ENCODE results near the gene SLC7A5. TPM values are rescaled to one million over a fixed set of nuclear protein-coding genes. Genes with fewer than 3 reads are reported as not detected.
A peak's percentile ranks its signal among the peaks of the same experiment; 100 is the strongest.

Gene SLC7A5
- total RNA-seq, 2 experiments from 2014 or later: 140 to 283 TPM

GRCh38 chr16:87834668-87835473, 34.4 kb downstream of the SLC7A5 start:
- no peak overlapping the region for H2AFZ ChIP-seq (ENCODE audit: low read length)
- no peaks in the 10 kb centered on the region for H3K79me2 ChIP-seq (ENCODE audit: insufficient read depth, low read depth, low read length)
- POLR2A ChIA-PET: no interaction called here
- peaks cover 100% of the 10 kb centered on the region for H3K36me3 ChIP-seq (ENCODE audit: insufficient read depth, low read length)
- TF ChIP-seq CTCF (conservative IDR thresholded peaks at IDR 0.05; ENCODE audit: low read length) (no peak), EZH2phosphoT487 (IDR thresholded peaks at IDR 0.05; ENCODE audit: borderline replicate concordance, low read depth, low read length) (no peak)
- no TSS peak for BruUV-seq (replicated peaks)
- peaks cover 34% of the 10 kb centered on the region for H3K4me1 ChIP-seq (ENCODE audit: insufficient read depth, low read length, poor library complexity, severe bottlenecking)
- H3K9me2 ChIP-seq (ENCODE audit: insufficient read depth, low read length): no peaks in the 10 kb centered on the region
- no peak overlapping the region for H3K4me3 ChIP-seq (ENCODE audit: low read depth, low read length, poor library complexity, severe bottlenecking)
- H3K4me2 ChIP-seq (ENCODE audit: low read length): no peak overlapping the region
- no peaks in the 10 kb centered on the region for H3K9me3 ChIP-seq (ENCODE audit: low read length)
- no peak for DNase-seq (ENCODE audit: low spot score)
- no peaks in the 10 kb centered on the region for H4K20me1 ChIP-seq (ENCODE audit: insufficient read depth, low read length)
- CTCF ChIA-PET (ENCODE audit: unreplicated experiment): no interaction called here
- H3K27ac ChIP-seq (ENCODE audit: low read depth, low read length, poor library complexity, severe bottlenecking): no peak overlapping the region
- intact Hi-C loops (cut with micrococcal nuclease; ENCODE audit: unreplicated experiment): no loop called here

- intact Hi-C loops (cut with micrococcal nuclease; ENCODE audit: unreplicated experiment): no loop called here
- Histone ChIP-seq H3K9me3 (ENCODE audit: low read length) (no peaks in the 10 kb centered on the region), H3K4me3 (ENCODE audit: low read depth, low read length, poor library complexity, severe bottlenecking) (no peak overlapping the region), H4K20me1 (ENCODE audit: insufficient read depth, low read length) (0 out of 2 replicates have a peak, but pooled peaks cover 7% of the 10 kb centered on the region), H3K27ac (ENCODE audit: low read depth, low read length, poor library complexity, severe bottlenecking) (peak overlapping the region; percentile 60), H3K36me3 (ENCODE audit: insufficient read depth, low read length) (peaks cover 100% of the 10 kb centered on the region), H2AFZ (ENCODE audit: low read length) (no peak overlapping the region), H3K9me2 (ENCODE audit: insufficient read depth, low read length) (no peaks in the 10 kb centered on the region), H3K79me2 (ENCODE audit: insufficient read depth, low read depth, low read length) (no peaks in the 10 kb centered on the region), H3K4me1 (ENCODE audit: insufficient read depth, low read length, poor library complexity, severe bottlenecking) (peaks cover 42% of the 10 kb centered on the region), H3K4me2 (ENCODE audit: low read length) (no peak overlapping the region)
- no peak for DNase-seq (ENCODE audit: low spot score)
- CTCF ChIA-PET (ENCODE audit: unreplicated experiment): no interaction called here
- BruUV-seq (replicated peaks): no TSS peak
- POLR2A ChIA-PET: no interaction called here
- TF ChIP-seq CTCF (conservative IDR thresholded peaks at IDR 0.05; ENCODE audit: low read length): no peak
- TF ChIP-seq EZH2phosphoT487 (IDR thresholded peaks at IDR 0.05; ENCODE audit: borderline replicate concordance, low read depth, low read length): no peak
Measured at GRCh38 chr16:87834005-87834667, 35.2 kb downstream of the SLC7A5 start.

GRCh38 chr16:87833548-87833947, 35.8 kb downstream of the SLC7A5 start:
- Histone ChIP-seq H3K4me1 (ENCODE audit: insufficient read depth, low read length, poor library complexity, severe bottlenecking) (peaks cover 47% of the 10 kb centered on the region), H3K9me3 (ENCODE audit: low read length) (no peaks in the 10 kb centered on the region), H3K4me3 (ENCODE audit: low read depth, low read length, poor library complexity, severe bottlenecking) (no peak overlapping the region), H3K27ac (ENCODE audit: low read depth, low read length, poor library complexity, severe bottlenecking) (peak overlapping the region; percentile 60), H3K79me2 (ENCODE audit: insufficient read depth, low read depth, low read length) (no peaks in the 10 kb centered on the region), H4K20me1 (ENCODE audit: insufficient read depth, low read length) (0 out of 2 replicates have a peak, but pooled peaks cover 7% of the 10 kb centered on the region), H3K4me2 (ENCODE audit: low read length) (peak overlapping the region; percentile 28), H3K36me3 (ENCODE audit: insufficient read depth, low read length) (peaks cover 100% of the 10 kb centered on the region), H2AFZ (ENCODE audit: low read length) (no peak overlapping the region), H3K9me2 (ENCODE audit: insufficient read depth, low read length) (no peaks in the 10 kb centered on the region)
- CTCF ChIA-PET (ENCODE audit: unreplicated experiment): no interaction called here
- BruUV-seq (replicated peaks): no TSS peak
- intact Hi-C loops (cut with micrococcal nuclease; ENCODE audit: unreplicated experiment): no loop called here
- TF ChIP-seq CTCF (conservative IDR thresholded peaks at IDR 0.05; ENCODE audit: low read length): no peak
- TF ChIP-seq EZH2phosphoT487 (IDR thresholded peaks at IDR 0.05; ENCODE audit: borderline replicate concordance, low read depth, low read length): no peak
- no peak for DNase-seq (ENCODE audit: low spot score)
- POLR2A ChIA-PET: interaction anchor here (0.8 kb wide), 1 partner anchor 14 kb away, joined by 3 read pairs; no protein-coding TSS in a partner anchor
